GM18951 (cell line): ENCODE measurements around the gene MC4R.

Experiments
- POLR2A ChIP-seq: IDR thresholded peaks from 4 replicates; pipeline ENCODE4 v1.6.1; 2011; ENCODE audit warnings: mild to moderate bottlenecking; ENCODE audit not compliant: insufficient read length, insufficient read depth; ENCODE audit errors: extremely low read depth
- in situ Hi-C: fragments of 300-500 bp; cut with MboI; formaldehyde crosslinking; loops from one replicate; pipeline ENCODE4 v1.12.0; 2022; ENCODE audit warnings: low sequenced_read_pairs, mixed read lengths, inconsistent platforms; ENCODE audit not compliant: unreplicated experiment

The MC4R gene

GRCh38 chr18:60377778-60378469 lies 5.3 kb upstream of the MC4R start:
- in situ Hi-C loops: no loop called here

GRCh38 chr18:60372132-60372531 lies 443 bp downstream of the MC4R start:
- in situ Hi-C loops: no loop called here
- no peak for TF ChIP-seq POLR2A

More at GRCh38 chr18:60377778-60378469, 5.3 kb upstream of the MC4R start:
- no peak for TF ChIP-seq POLR2A

GRCh38 chr18:60358516-60358915 lies 14.1 kb downstream of the MC4R start:
- TF ChIP-seq POLR2A: no peak
- in situ Hi-C loops: no loop called here

- in situ Hi-C loops: no loop called here
- no peak for TF ChIP-seq POLR2A
Measured at GRCh38 chr18:60350941-60351340, 21.6 kb downstream of the MC4R start.

GRCh38 chr18:60350150-60350549 lies 22.4 kb downstream of the MC4R start:
- no peak for TF ChIP-seq POLR2A
- in situ Hi-C loops: no loop called here

DNA sequence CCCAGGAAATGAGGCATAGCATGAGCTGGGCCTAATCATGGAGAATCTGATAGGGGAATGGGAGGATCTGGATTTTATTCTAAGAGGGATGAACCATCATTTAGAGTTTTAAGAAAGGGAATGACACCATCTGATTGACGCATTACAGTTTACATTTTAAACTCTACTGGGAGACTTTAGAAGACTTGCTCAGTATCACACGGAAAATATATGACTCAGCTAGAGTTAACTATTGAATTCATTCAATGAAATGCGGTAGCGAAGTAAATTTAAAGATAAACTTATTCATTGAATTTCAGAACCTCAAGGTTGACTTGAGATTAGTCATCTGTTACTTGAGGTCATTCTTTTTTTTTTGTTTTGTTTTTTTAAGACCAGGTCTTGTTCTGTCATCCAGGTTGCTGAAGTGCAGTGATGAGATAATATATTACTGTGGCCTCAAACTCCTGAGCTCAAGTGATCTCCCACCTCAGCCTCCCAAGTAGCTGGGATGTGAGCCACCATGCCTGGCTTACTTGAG lies 25.0 kb downstream of the MC4R start:
- in situ Hi-C loops: no loop called here
- TF ChIP-seq POLR2A: no peak

GRCh38 chr18:60339018-60339417 lies 33.6 kb downstream of the MC4R start:
- in situ Hi-C loops: no loop called here
- no peak for TF ChIP-seq POLR2A

- no peak for TF ChIP-seq POLR2A
- in situ Hi-C loops: no loop called here
Measured at GRCh38 chr18:60331890-60332289, 40.7 kb downstream of the MC4R start.

DNA sequence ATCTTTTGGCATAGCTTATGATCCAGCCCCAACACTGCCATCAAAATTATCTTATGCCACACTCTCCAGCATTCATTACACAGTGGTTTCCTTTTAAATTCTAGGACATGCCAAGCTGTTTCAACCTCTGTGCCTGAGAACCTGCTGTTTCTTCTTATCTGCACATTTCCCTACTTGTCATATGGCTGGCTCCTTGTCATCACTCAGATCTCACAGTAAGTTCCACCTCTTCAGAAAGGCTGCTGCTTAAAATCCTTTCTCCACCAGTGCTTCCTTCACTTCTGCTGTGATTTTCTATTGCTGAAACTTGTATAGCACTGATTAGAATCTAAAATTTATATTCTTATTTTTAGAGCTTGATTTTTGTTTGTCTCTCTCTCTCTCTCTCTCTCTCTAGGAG lies 43.4 kb downstream of the MC4R start:
- in situ Hi-C loops: no loop called here
- no peak for TF ChIP-seq POLR2A

DNA sequence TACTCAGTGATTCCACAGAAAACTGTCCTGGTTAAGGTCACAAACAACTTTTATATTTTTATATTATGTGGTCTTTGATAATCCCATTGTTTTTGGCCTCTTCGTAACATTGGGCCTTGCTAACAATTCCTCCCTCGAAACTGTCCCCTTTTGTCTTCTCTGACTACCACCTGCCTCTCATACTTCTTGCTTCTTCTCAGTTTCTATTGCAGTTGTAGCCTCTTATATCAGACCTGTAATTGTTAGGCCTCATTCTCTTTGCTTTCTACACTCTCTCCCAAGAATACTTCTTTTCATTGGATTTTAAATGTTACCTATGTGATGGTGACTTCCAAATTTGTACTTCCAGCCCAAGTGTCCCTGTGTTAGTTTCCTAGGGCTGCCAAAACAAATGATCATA lies 44.7 kb downstream of the MC4R start:
- no peak for TF ChIP-seq POLR2A
- in situ Hi-C loops: no loop called here

DNA sequence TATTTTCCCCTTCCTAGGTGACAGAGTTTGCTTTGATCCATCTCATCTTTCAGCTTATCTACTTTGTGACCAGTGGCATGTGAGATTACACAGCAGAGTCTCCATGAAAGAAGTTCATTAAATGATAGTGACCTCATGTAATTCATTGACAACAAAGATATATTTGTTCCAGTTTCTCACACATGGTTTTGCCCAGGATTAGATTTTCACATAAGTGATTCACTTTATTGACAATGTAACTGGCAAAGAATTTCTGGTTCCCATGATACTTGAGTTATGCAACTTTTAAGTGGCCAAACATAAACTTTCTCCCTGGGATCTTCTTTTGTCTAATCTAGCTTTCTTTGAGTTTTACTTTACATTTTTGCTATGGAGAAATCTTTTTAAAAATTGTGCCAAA lies 50.0 kb downstream of the MC4R start:
- in situ Hi-C loops: no loop called here
- TF ChIP-seq POLR2A: no peak
